Psoas muscle (tissue), 8 donors: Measurements from ENCODE around the gene ABHD16B. TPM values are rescaled to one million over a fixed set of nuclear protein-coding genes. Genes with fewer than 3 reads are reported as not detected.
A peak's percentile ranks its signal among the peaks of the same experiment; 100 is the strongest.

Source experiments
- ATAC-seq, 4 donors: fragments of 200-7000 bp; cut with Tn5 transposase; one replicate each; pipeline ENCODE4 v1.9.1; 2020; ENCODE audit warnings: moderate library complexity in 3 of 4, mild to moderate bottlenecking in 2 of 4
- DNase-seq, 2 donors: peaks; one replicate each; pipeline ENCODE4 v3.0.0-alpha.2; 2020
- H3K27ac ChIP-seq: fragments of 200-600 bp; one replicate; pipeline ENCODE4 v1.8.0; 2022
- H3K27me3 ChIP-seq, 3 donors: fragments of 200-600 bp in 1 of 3; one replicate each; pipeline versions ENCODE4 v1.6.1 to v1.8.0; 2013 to 2022; ENCODE audit warnings: low read length in 2 of 3, mild to moderate bottlenecking in 2 of 3, moderate library complexity in 1 of 3; ENCODE audit not compliant: insufficient read depth in 3 of 3
- H3K36me3 ChIP-seq, 2 donors: fragments of 200-600 bp in 1 of 2; one replicate each; pipeline versions ENCODE4 v1.6.1 to v1.8.0; 2013 to 2022; ENCODE audit warnings: low read depth in 1 of 2, mild to moderate bottlenecking in 1 of 2, moderate library complexity in 1 of 2; ENCODE audit not compliant: insufficient read depth in 1 of 2
- H3K4me1 ChIP-seq: fragments of 200-600 bp; one replicate; pipeline ENCODE4 v1.8.0; 2022
- H3K4me3 ChIP-seq: fragments of 200-600 bp; one replicate; pipeline ENCODE4 v1.8.0; 2022; ENCODE audit warnings: mild to moderate bottlenecking
- H3K9me3 ChIP-seq: fragments of 200-600 bp; one replicate; pipeline ENCODE4 v1.8.0; 2022
- CTCF ChIP-seq: fragments of 200-600 bp; IDR thresholded peaks from one replicate; pipeline ENCODE4 v1.8.0; 2022; ENCODE audit warnings: antibody characterized with exemption
- WGBS, 3 donors: extraction: QIAGEN DNeasy Blood & Tissue Kit; methylation state at CpG; one replicate each; pipeline versions ENCODE4 v1.1.6 to v1.1.7; 2013; 5-methylcytosine and 5-hydroxymethylcytosine counted together
- intact Hi-C, 2 donors: fragments of 100-400 bp; cut with DNase I; formaldehyde crosslinking; loops; one replicate each; pipeline versions ENCODE4 v1.11.0 to v1.14.2; 2022
- polyA plus RNA-seq, 3 donors: library from polyadenylated mRNA; stranded (reverse); fragments of 200-250 nt; gene quantifications; one replicate each; pipeline ENCODE4 v1.2.3, GENCODE V29; 2013
- total RNA-seq, 4 donors: library from RNA; stranded (reverse); fragmentation: NEBNext Ultra II Directional in 2 of 4; extraction: Animal tissue kit (Norgen Biotek cat#: 25700) in 2 of 4; gene quantifications; one replicate each; pipeline versions ENCODE4 v1.2.1 to v1.2.4, GENCODE V29; 2021 to 2023
- donor health status: healthy with polysubstance abuse.
- donor health status: DM: no; HTN: no; CAD: no; lungs with moderate emphysema.
- donor health status: Bipolar disorder and iron deficiency.
- donor health status: healthy.
- donor health status: DM: yes; HTN: yes; CAD: no.
- donor health status: DM: no; HTN: no; CAD: no.
- donor health status: DM: no; HTN: no; CAD: no.
- donor health status: DM: yes; HTN: yes; CAD: no.

ABHD16B gene
- total and polyA plus RNA-seq, 7 donors = 0.04 to 3.2 (median 0.34) TPM; not detected in 4

- H3K27ac ChIP-seq = peak overlapping the region; percentile 65
- peaks cover 17% of the 10 kb centered on the region for H3K4me1 ChIP-seq
- DNase-seq (no peak), ATAC-seq (peak; percentile 15 to 25 (median 18))
- H3K9me3 ChIP-seq = no peaks in the 10 kb centered on the region
- intact Hi-C loops = no loop called here
- 17 to 37% (median 19%) methylated on average over 15 to 17 of the region's 17 CpGs for WGBS, 3 donors
- peak overlapping the region; percentile 16 for H3K4me3 ChIP-seq
- TF ChIP-seq CTCF = no peak
- H3K27me3 ChIP-seq = peaks cover 0 to 42% (median 0%) of the 10 kb centered on the region in 3 donors
- no peaks in the 10 kb centered on the region for H3K36me3 ChIP-seq
Observed at GRCh38 chr20:63854069-63854765, 7.1 kb upstream of the ABHD16B start.

GRCh38 chr20:63854766-63855362, 6.4 kb upstream of the ABHD16B start:
- Histone ChIP-seq H3K4me1 (peaks cover 17% of the 10 kb centered on the region), H3K27ac (peak overlapping the region; percentile 65), H3K36me3 (no peaks in the 10 kb centered on the region), H3K4me3 (peak overlapping the region; percentile 16), H3K27me3 (peaks cover 0 to 42% (median 0%) of the 10 kb centered on the region in 3 donors), H3K9me3 (no peaks in the 10 kb centered on the region)
- no peak for TF ChIP-seq CTCF
- 7 to 22% (median 7%) methylated on average over 23 to 26 of the region's 26 CpGs for WGBS, 3 donors
- intact Hi-C loops = no loop called here
- DNase-seq = no peak
- ATAC-seq = peak in 2 of 4 donors; percentile 17 to 23

- no peak for TF ChIP-seq CTCF
- H3K27me3 ChIP-seq = peaks cover 0 to 42% (median 0%) of the 10 kb centered on the region in 3 donors
- no peaks in the 10 kb centered on the region for H3K36me3 ChIP-seq
- H3K4me1 ChIP-seq = peaks cover 17% of the 10 kb centered on the region
- H3K9me3 ChIP-seq = no peaks in the 10 kb centered on the region
- intact Hi-C loops = no loop called here
- peak overlapping the region; percentile 16 for H3K4me3 ChIP-seq
- H3K27ac ChIP-seq = peak overlapping the region; percentile 65
- ATAC-seq (peak in 1 of 4 donors; percentile 2), DNase-seq (no peak)
- WGBS, 3 donors = 28 to 35% (median 30%) methylated on average over 35 to 36 of the region's 36 CpGs
Observed at GRCh38 chr20:63855363-63856097, 5.8 kb upstream of the ABHD16B start.

- TF ChIP-seq CTCF = no peak
- 61 to 71% (median 67%) methylated on average over 22 of the region's 22 CpGs for WGBS, 3 donors
- Histone ChIP-seq H3K27ac (no peak overlapping the region), H3K4me1 (peaks cover 17% of the 10 kb centered on the region), H3K9me3 (no peaks in the 10 kb centered on the region), H3K36me3 (no peaks in the 10 kb centered on the region), H3K27me3 (peaks cover 0 to 42% (median 0%) of the 10 kb centered on the region in 3 donors), H3K4me3 (no peak overlapping the region)
- intact Hi-C loops = no loop called here
- ATAC-seq (no peak), DNase-seq (no peak)
Observed at GRCh38 chr20:63856098-63856511, 5.2 kb upstream of the ABHD16B start.
